Measurements from ENCODE around the gene URB1.
"Not testable (repeated sequence)": the region's sequence is repeated elsewhere in the genome, so short reads cannot be mapped to it uniquely, and the experiment has no call there.

The URB1 gene

DNA sequence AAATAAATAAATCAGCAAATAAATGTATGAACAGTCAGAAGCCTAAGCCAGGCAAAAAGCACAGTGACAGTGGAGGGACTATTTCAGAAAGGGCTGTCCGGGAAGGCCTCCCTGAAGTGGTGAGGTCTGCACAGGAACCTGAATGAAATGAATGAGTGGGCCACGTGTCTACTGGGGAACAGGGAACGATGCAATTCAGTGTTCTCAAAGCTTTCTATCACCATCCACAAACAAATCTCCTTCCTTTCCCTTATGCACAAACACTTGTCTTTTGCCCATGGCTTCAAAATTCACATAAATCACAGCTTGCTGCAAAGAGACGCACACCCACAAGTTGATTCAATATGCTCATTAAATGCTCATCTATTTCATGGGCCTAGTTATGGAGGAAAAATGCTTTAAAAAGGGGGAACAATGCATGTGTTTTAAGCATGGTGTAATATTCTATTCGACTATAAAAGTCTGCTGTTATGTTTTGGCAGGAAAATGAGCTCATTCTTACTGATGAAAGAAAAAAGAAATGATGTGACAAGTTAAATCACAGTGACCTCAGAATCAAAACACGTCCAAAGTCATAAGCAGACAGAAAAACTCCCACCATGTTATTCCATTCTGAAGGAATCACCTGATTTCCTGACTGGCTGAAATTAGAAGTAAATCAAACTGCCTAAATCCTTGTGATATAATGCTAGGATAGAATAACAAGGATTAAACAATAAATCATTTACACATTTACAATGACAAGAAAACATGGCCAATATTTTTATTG is 21.6 kb downstream of the URB1 start:
- DNase-seq: no peak

DNA sequence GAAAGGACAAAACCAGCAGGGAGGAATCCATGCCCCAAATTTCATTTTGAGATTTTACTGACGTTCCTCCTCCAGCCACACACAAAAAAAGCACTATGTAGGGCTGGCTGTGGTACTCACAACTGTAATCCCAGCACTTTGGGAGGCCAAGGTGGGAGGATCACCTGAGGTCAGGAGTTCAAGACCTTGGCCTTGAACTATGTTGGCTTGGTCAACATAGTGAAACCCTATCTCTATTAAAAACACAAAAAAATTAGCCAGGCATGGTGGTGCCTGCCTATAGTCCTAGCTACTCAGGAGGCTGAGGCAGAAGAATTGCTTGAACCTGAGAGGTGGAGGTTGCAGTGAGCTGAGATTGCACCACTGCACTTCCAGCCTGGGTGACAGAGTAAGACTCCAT is 23.9 kb downstream of the URB1 start:
- DNase-seq: not testable (repeated sequence)

GRCh38 chr21:32368386-32368785 is 24.4 kb downstream of the URB1 start:
- DNase-seq: no peak

DNA sequence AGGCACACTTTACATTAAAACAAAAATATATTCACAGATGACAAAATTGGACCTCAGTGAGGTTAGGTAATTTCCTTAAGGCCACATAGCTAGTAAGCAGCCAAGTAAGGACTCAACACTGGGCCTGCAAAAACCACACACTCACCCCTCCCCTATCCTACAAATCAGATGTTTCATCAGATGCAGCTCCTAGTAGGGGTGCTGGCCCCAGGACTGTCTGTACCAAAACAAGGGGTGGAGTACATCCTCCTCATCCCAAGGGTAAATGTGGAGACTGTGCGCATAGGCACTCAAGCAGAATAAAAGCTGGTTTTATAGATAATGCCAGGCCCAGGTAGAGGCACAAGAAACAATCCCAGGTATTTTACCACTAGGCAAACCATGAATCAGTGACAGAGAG is 25.7 kb downstream of the URB1 start:
- no peak for DNase-seq

DNA sequence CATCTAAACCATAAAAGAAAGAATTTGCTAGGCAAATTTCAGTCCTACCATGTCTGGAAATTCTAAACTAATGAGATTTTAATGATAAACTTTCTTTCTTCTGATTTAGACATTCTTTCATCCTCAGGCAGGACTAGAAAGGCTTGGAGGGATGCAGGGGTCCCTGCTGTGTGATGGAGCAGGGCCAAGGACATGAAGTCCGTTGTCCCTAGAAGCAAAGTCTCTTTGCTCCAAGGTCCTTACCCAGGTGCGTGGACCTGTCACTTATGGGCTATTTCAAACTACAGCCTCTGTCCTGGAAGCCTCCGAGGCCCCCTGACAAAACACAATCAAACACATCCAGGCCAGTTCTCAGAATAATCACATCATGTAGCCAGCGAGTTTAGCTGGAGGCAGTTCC is 26.6 kb downstream of the URB1 start:
- DNase-seq: no peak

DNA sequence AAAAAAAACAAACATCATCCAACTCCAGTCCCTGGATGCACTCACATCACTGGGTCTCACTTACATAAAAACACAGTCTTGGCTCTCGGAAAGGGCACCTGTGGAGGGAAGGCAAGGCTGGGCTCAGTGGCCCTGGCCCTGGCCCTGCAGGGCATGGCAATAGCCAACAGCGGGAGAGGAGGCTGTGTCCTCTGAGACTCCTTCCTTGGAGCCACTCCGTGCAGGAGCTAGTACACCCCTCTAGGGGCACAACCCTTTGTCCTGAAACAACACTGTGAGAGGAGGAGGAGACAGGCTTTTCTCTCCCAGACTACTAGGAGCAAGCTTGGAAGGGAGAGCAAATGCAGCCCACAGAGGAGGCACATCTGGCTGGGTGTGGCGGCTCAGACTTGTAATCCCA is 28.0 kb downstream of the URB1 start:
- DNase-seq: no peak

DNA sequence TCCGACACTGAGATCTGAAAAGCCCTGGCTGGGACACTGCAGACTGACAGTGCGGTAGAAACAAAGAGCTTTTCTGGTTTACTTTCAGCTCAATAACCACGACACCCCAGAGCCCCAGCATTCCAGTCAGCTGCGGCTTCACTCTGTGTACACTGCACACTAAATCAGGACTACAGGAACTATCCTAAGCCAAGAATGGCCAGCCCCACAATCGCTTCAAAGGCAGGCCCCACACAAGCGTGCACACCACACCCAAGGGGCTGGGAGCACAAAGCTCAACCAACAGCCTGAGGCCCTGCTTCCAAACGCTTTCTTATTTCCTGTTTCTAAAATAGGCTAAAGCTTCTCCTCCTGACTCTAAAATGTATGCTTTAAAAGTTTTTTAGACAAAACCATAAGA is 28.4 kb downstream of the URB1 start:
- no peak for DNase-seq

- DNase-seq: no peak
Measured at GRCh38 chr21:32360401-32360975, 32.3 kb downstream of the URB1 start.

GRCh38 chr21:32359719-32360260 is 33.0 kb downstream of the URB1 start:
- DNase-seq: no peak

GRCh38 chr21:32356874-32357395 is 35.9 kb downstream of the URB1 start:
- no peak for DNase-seq

DNA sequence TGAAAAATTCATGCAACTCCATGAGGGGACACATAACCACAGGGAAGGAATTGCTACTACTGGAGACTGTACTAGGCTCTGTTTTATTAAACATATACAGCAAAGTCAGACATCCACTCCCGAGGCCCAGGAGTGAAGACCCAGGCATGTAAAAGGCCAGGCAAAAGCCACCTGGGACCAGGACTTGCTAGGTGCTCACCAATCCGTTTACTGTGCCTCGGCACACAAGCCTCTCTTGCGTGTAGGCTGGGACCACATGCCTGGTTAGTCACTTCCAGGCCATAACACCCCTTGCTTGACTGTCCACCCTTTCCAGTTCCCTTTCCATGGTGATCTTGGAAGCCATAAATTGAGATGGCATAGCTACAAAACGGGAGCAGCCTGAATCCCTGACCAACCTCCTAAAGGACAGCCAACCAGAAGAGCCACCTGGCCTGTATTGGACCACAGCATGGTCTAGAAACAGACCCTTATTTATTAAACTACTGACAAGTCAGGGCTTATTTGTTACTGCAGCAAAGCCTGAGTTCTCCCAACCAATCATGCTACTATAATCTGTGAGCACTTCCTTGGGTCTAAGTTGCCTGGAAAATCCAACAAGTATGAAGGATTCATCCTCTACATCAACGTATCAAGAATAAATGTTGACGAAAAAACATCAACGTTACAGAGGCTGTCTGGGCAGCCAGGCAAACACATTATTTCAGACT is 39.7 kb downstream of the URB1 start:
- DNase-seq: no peak

DNA sequence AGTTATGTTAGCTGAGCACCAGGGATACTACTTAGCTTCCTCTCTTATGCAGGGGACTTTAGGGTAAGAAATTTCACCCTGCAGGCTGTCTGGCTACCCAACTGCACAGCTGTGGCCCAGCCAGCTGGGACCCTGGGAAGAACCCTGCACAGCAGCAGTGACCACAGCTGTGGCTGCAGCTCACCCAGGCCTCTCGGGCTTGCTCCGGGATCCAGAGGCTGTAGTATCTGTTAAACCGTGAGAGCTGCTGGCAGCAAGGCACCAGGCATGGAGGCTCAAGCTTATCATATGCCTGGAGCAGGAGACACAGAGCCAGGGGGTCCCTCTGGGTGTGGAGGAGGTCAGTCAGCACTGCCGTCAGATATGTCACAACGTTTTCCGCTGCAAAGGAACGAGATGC is 40.3 kb downstream of the URB1 start:
- DNase-seq: no peak

DNA sequence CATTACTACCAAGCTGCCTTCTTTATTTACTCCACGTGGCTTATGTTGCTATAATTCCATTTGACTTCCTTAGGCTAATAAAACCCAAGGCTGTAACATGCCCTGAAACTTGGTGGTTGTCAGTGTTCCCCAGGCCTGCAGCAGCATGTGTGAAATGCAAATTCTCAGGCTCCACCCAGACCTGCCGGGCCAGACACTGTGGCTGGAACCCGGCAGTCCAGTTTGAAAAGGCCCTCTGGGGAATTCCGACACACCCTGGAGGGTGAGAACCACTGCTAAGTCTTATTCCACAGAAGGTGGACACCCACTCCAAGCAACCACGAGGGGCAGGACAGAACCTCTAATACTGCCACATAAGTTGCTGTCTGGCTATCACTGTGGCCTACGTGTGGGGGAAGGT is 41.4 kb downstream of the URB1 start:
- no peak for DNase-seq

DNA sequence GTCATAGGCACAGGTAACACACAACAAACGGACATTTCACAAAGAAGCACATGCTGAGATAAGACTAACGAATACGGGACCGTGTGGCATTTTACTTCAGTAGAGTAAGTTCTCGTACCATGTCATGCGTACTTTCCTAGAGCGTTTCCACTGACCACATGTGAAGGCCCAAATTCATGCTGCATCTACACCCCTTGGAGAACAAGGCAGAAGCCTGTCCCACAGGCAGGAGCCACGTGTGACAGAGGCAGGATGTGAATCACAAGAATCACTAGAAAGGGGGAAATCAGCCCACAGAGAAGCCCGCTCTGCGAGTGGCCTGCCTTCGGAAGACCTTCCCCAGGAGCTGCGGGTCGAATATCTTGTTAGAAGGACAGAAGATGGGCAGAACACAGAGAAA is 41.8 kb downstream of the URB1 start:
- DNase-seq: no peak

DNA sequence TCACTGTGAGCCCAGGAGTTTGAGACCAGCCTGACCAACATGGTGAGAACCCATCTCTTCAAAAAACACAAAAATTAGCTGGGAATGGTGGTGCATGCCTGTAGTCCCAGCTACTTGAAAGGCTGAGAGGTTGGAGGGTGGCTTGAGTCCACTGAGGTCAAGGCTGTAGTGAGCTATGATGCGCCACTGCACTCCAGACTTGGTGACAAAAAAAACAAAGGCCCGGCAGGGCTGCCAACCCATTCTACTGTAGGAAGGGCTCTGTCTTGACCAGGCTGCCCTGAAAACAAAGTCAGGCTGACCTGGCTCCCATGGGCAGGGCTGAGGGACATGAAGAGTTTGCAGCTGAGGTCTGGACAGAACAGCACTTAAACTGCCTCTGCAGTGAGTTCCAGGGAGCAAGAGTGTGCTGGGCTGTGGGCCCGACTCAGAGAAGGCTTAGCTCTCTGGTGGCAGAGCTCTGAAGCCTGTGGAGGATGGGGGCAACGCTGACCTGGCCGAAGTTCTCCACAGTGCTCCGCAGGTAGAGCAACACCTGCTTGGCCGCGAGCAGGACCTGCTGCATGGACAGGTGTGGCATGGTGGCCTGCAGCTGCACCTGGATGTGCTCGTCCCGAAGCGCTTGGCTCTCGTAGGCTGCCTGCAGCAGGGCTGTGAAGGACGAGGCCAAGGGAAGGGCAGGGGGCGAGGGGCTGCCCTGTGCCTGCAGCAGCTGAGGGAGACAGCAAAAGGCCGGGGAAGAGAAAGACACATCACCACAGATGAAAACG is 42.4 kb downstream of the URB1 start:
- no peak for DNase-seq

- no peak for DNase-seq
Measured at GRCh38 chr21:32349333-32349944, 43.4 kb downstream of the URB1 start.

- DNase-seq: no peak
Measured at GRCh38 chr21:32348604-32349332, 44.0 kb downstream of the URB1 start.

DNA sequence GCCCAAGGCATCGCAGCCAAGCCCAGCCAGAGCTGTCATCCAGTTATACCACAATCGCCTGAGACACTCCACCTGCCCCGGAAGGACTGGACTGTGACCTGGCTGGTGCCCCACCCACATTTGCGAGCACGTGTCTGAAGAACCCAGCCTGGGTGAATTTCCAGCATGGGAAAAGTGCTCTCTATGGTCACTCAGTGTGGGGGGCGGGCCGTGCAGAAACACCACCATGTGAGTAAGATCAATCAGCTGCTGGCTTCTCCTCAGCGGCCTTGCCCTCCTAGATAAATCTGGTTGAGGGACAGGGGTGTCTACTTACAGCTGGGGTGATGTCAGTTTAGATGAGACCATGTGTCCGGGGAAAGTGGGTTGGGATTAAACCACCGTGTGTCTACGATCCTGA is 44.8 kb downstream of the URB1 start:
- no peak for DNase-seq

DNA sequence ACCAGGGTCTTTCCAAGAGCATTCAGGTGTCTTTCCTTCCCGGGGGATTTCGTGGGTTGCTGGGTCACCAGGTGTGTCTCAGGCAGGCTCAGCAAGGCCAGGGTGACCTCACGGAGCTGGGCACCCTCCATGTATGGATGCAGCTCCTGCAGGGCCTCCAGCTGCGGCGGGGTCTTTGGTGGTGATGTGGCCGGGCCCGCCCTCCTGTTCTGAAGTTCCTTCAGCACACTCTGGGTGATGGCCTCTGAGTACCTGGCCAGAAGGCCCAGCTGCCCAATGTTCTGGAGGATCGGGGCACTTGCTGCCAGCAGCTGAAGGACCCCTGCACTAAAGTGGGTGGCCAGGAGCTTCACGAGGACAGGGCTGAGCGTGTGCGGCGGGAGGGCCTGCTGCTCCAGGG is 45.5 kb downstream of the URB1 start:
- no peak for DNase-seq

DNA sequence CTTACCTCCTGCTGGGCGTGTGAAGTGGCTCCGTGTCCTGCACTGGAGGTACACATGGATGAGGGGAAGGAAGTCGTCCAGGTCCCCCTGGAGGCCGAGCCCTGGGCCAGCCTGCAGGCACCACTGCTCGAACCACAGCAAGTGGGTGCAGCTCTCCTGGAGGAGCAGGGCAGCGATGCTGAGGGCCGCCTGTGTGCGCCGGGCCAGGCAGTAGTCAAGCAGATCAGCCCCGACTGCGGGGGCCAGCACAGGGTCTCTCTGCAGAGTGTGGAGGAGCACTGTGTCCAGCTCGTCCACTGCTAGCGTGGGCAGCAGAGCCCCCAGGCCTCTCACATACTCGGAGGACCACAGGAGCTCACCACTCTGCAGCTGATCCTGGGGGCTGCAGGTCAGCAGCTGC is 45.9 kb downstream of the URB1 start:
- no peak for DNase-seq

Data from NCI-H2171 treated with DMSO at 0.1 percent for 48 hours (cell line).